Retinal pigment epithelial cell (primary cell): ENCODE results near the gene WBP2NL.

Experiments
- DNase-seq: peaks from one replicate; pipeline ENCODE4 v3.0.0-alpha.2; 2010; ENCODE audit warnings: low read depth
- H3K4me3 ChIP-seq: 2 replicates; pipeline ENCODE4 v1.5.1; 2011; ENCODE audit warnings: mild to moderate bottlenecking, low read length, control low read depth, moderate library complexity
- TF ChIP-seq, protein P1 (sequence below): conservative IDR thresholded peaks from 2 replicates; pipeline ENCODE4 v1.5.1; 2011; ENCODE audit warnings: low read depth, low read length, control low read depth, inconsistent platforms

WBP2NL gene

DNA sequence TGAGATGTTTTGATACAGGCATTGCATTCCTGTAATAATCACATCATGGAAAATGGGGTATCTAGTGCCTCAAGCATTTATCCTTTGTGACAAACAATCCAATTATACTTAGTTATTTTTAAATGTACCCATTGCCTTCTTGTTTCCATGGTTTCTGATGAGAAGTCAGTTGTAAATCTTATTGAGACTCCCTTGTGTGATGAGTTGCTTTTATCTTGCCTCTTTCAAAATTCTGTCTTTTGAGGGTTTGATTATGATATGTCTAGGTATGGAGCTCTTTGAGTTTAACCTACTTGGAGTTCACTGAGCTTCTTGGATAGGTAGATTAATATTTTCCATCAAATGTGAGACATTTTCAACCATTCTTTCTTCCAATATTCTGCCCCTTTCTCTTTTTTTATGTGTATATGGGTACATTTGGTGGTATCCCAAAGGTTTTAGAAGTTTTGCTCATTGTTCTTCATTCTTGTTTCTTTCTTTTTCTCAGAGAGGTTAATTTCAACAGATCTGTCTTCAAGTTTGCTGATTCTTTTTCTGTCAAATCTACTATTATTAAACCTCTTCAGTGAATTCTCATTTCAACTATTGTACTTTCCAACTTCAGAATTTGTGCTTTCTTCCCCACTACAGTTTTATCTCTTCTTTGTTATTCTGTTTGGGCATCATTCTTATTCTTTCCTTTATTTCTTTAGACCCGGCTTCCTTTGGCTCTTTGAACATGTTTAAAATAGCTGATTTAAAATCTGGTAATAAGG is 58.3 kb downstream of the WBP2NL start:
- DNase-seq: no peak
- H3K4me3 ChIP-seq: no peak overlapping the region
- TF ChIP-seq, protein P1, sequence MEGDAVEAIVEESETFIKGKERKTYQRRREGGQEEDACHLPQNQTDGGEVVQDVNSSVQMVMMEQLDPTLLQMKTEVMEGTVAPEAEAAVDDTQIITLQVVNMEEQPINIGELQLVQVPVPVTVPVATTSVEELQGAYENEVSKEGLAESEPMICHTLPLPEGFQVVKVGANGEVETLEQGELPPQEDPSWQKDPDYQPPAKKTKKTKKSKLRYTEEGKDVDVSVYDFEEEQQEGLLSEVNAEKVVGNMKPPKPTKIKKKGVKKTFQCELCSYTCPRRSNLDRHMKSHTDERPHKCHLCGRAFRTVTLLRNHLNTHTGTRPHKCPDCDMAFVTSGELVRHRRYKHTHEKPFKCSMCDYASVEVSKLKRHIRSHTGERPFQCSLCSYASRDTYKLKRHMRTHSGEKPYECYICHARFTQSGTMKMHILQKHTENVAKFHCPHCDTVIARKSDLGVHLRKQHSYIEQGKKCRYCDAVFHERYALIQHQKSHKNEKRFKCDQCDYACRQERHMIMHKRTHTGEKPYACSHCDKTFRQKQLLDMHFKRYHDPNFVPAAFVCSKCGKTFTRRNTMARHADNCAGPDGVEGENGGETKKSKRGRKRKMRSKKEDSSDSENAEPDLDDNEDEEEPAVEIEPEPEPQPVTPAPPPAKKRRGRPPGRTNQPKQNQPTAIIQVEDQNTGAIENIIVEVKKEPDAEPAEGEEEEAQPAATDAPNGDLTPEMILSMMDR: no peak

DNA sequence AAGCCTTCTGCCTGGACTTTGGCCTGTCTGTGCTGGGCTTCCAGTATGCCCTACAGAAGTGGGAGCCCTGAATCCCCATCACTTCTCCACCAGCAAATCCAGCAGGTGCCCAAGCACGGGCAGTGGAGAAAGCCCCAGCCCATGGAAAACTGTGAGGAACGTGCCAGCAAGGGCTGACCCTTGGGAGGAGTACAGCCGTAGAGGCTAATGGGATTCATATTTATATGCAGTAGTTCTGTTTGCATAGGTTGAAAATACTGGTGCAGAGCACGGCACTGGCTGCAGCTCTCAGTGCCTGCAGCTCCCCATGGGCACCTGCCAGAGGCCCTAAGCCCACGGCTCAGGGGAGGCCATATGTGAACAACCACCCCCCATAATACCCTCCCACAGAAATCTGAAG is 61.9 kb downstream of the WBP2NL start:
- TF ChIP-seq, protein P1: no peak
- H3K4me3 ChIP-seq: no peak overlapping the region
- DNase-seq: no peak

DNA sequence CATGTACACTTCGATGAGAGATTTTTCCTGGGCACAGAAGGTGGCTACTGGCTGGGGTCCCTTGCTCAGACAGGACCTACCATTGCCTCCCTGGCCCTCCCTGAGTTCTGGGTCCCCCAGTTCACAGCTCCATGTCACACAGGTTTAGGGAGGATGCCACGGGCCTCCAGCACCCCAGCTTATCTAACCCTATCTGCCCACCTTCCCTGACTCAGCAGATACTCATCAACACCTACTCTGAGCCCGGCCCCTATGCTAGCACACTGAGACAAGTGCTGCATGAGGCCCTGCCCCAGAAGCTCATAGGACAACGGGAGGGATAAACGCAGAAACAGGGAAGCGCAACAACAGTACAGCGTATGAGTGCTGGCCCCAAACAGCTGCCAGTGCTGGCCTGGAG is 62.5 kb downstream of the WBP2NL start:
- H3K4me3 ChIP-seq: no peak overlapping the region
- no peak for DNase-seq
- TF ChIP-seq, protein P1: no peak

DNA sequence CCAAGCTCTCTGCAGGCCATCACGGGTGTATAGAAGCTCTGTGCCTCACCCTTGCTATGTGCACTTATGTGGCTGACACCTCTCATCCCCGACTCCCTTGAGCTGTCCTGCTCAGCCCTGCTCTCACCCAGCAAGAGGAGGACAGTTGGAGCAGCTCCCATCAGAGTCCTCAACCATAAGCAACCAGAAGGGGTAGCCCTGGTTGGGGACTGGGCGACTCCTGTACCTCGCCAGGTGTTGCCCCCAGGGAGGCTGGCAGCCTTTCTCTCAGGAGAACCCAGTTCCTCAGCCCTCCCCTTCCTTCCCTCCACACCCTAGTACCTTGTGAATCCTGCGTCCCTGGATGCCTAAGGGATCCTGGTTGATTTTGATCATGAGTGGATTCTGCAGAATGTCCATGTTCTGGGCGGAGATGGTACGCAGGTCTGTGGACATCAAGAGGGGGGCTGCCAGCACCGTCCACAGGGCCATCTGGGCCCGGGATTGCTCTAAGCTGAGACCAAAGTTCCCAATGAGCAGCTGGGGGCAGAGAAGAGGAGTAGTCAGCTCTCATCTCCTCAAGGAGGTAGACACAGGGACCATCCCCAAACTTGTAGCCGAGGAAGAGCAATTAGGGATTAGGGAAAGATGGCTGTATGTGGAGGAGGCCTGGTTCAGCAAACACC is 64.0 kb downstream of the WBP2NL start:
- no peak overlapping the region for H3K4me3 ChIP-seq
- TF ChIP-seq, protein P1: no peak
- DNase-seq: no peak

DNA sequence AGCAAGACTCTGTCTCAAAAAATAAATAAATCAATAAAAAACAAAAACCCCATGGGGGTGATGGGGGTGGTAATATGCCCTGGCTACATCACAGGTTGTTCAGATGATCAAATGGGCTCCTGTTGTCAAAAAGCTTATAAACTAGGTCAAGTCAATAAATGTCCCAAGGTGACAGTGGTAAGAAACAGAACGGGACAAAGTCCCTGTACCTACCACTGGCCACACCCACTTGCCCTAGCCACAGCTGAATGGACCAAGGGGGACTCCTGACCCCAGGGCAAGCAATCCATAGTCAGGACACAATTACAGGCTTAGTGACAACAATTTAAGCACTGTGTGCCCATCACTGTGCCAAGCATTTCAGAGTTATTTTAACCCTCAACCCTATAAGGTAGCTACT is 66.0 kb downstream of the WBP2NL start:
- TF ChIP-seq, protein P1: no peak
- DNase-seq: no peak

DNA sequence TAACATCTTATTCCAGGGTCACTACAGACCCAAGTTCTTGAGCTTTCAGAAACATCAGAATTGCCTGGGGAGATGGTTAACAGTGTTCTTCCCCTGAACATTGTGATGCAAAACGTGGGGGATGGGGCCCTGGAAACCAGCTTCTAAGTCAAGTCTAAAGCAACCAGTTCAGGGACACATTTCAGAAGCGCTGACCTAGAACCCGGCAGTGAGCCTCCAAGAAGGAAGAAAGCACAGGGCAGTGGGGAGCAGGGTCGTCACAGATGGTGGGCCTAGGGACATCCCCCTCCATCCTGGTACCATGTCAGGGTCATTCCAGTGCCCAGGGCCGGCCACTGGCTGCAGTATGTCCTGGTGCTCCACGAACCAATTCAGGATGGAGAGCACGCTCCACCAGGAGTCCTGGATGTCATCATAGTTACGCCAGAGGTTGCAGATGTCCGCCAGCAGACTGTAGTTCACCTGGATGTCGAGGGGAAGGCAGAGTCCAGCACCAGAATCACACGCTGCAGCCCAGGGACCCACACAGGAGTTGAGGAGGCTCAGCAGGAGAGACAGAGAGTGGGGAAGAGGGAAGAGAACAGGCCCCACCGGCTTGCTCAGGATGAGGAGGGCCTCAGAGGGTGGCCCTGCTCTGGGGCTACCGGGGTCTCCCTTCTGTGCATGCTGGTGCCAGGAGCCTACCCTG is 67.0 kb downstream of the WBP2NL start:
- no peak overlapping the region for H3K4me3 ChIP-seq
- no peak for DNase-seq
- TF ChIP-seq, protein P1: no peak

More for the DNA sequence above, 66.0 kb downstream of the WBP2NL start:
- H3K4me3 ChIP-seq: no peak overlapping the region
